Renal cortical epithelial cell (primary cell): ENCODE data around the gene PPFIBP1. TPM values are rescaled to one million over a fixed set of nuclear protein-coding genes. Genes with fewer than 3 reads are reported as not detected.
"Not testable (repeated sequence)": the region's sequence is repeated elsewhere in the genome, so short reads cannot be mapped to it uniquely, and the experiment has no call there.

Experiments used
- DNase-seq: peaks from one replicate; pipeline ENCODE4 v3.0.0-alpha.2; 2011; ENCODE audit warnings: low read depth
- total RNA-seq: library from RNA; depleted of rRNA; stranded (reverse); fragments of >200 nt; gene quantifications from 2 replicates; pipeline ENCODE4 v1.2.3, GENCODE V29; 2014

The PPFIBP1 gene
- total RNA-seq, 1 donor from 2014 or later: 281 TPM

- DNase-seq: no peak
Observed at GRCh38 chr12:27566159-27566558, 42.2 kb downstream of the PPFIBP1 start.

- no peak for DNase-seq
Observed at GRCh38 chr12:27566626-27567025, 42.6 kb downstream of the PPFIBP1 start.

- peak; percentile 84 for DNase-seq
Observed at GRCh38 chr12:27571463-27571862, 47.5 kb downstream of the PPFIBP1 start.

- peak; percentile 42 for DNase-seq
Observed at GRCh38 chr12:27572486-27573255, 48.7 kb downstream of the PPFIBP1 start.

GRCh38 chr12:27573972-27574371 is 50.0 kb downstream of the PPFIBP1 start:
- DNase-seq: peak; percentile 93

- no peak for DNase-seq
Observed at GRCh38 chr12:27575090-27575761, 51.2 kb downstream of the PPFIBP1 start.

- no peak for DNase-seq
Observed at GRCh38 chr12:27575762-27576118, 51.7 kb downstream of the PPFIBP1 start.

- peak; percentile 72 for DNase-seq
Observed at GRCh38 chr12:27576667-27577347, 52.8 kb downstream of the PPFIBP1 start.

GRCh38 chr12:27577688-27578087 is 53.7 kb downstream of the PPFIBP1 start:
- DNase-seq: peak; percentile 48

- DNase-seq: no peak
Observed at GRCh38 chr12:27578689-27579372, 54.8 kb downstream of the PPFIBP1 start.

GRCh38 chr12:27580561-27581330 is 56.7 kb downstream of the PPFIBP1 start:
- no peak for DNase-seq

GRCh38 chr12:27581331-27581671 is 57.3 kb downstream of the PPFIBP1 start:
- not testable (repeated sequence) for DNase-seq

GRCh38 chr12:27581833-27582232 is 57.8 kb downstream of the PPFIBP1 start:
- not testable (repeated sequence) for DNase-seq

GRCh38 chr12:27582445-27582844 is 58.4 kb downstream of the PPFIBP1 start:
- not testable (repeated sequence) for DNase-seq

GRCh38 chr12:27583057-27583797 is 59.2 kb downstream of the PPFIBP1 start:
- DNase-seq: no peak

GRCh38 chr12:27583981-27584380 is 60.0 kb downstream of the PPFIBP1 start:
- DNase-seq: peak; percentile 62

- peak; percentile 87 for DNase-seq
Observed at GRCh38 chr12:27585739-27586265, 61.8 kb downstream of the PPFIBP1 start.

GRCh38 chr12:27588075-27588730 is 64.2 kb downstream of the PPFIBP1 start:
- DNase-seq: not testable (repeated sequence)

- no peak for DNase-seq
Observed at GRCh38 chr12:27588776-27589175, 64.8 kb downstream of the PPFIBP1 start.

- no peak for DNase-seq
Observed at GRCh38 chr12:27589419-27589818, 65.4 kb downstream of the PPFIBP1 start.
